VCaP (cell line): Measurements from ENCODE around the gene SH2D3A.
"Not testable (repeated sequence)": the region's sequence is repeated elsewhere in the genome, so short reads cannot be mapped to it uniquely, and the experiment has no call there.

Experiments
- H3K27ac ChIP-seq: fragments of 450-650 bp; 2 replicates; pipeline ENCODE4 v1.5.1; 2017
- CTCF ChIP-seq: fragments of 450-650 bp; conservative IDR thresholded peaks from 2 replicates; pipeline ENCODE4 v1.5.1; 2017; ENCODE audit warnings: mild to moderate bottlenecking, moderate library complexity

SH2D3A gene

GRCh38 chr19:6772866-6773322 lies 5.7 kb upstream of the SH2D3A start:
- H3K27ac ChIP-seq, result no peak overlapping the region
- TF ChIP-seq CTCF, result no peak

- no peak within 1 kb of the TSS for H3K27ac ChIP-seq
- TF ChIP-seq CTCF, result no peak
These were observed 5.0 kb upstream of the SH2D3A start, which contains the start of gene VAV1 for GRCh38 chr19:6772028-6772865. TSS of gene VAV1 (plus strand) at chr19:6772708. CDS start at chr19:6772808, 100 bp downstream.

DNA sequence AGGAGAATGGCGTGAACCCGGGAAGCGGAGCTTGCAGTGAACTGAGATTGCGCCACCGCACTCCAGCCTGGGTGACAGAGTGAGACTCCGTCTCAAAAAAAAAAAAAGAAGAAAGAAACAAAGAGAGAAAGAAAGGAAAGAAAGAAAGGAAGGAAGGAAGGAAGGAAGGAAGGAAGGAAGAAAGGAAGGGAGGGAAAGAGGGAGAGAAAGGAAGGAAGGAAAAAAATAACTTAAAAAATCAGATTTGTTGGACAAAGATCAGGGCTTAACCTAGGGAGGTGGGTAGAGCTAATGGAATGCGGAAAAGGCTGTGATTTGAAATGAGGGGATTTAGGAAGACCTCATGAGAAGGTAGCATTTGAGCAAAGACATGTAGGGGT lies 4.4 kb upstream of the SH2D3A start:
- not testable (repeated sequence) for H3K27ac ChIP-seq

DNA sequence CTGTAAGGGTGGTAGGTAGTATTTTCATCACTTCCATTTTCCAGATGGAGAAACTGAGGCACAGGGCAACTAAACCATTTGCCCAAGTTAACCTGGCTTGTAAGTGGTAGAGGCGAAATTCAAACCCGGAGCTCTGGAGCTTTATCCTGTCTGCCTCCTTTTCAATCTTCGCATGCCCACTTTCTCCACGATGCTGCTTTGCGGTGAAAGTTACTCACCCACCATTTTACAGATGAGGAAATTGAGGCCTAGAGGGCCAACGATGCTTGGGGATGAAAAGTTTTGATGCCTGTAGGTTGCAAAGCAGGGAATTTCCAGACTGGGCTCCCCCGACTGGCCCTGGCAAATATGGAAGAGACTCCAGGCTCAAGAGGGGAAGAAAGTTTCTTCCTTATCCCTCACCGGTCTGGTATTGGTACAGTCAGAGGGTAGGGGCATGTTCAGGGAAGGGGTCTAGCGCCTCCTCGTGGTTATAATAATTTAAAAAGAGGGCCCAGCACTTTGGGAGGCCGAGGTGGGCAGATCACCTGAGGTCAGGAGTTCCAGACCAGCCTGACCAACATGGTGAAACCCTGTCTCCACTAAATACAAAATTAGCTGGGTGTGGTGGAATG lies 1.9 kb upstream of the SH2D3A start:
- no peak for TF ChIP-seq CTCF
- no peak overlapping the region for H3K27ac ChIP-seq

GRCh38 chr19:6768236-6768785 lies 1.1 kb upstream of the SH2D3A start:
- no peak for TF ChIP-seq CTCF
- H3K27ac ChIP-seq, result no peak overlapping the region

- H3K27ac ChIP-seq, result peak overlapping the region; percentile 55
- TF ChIP-seq CTCF, result no peak
These were observed 216 bp downstream of the SH2D3A start for GRCh38 chr19:6767081-6767356.

- no peak for TF ChIP-seq CTCF
- peak overlapping the region; percentile 55 for H3K27ac ChIP-seq
These were observed 716 bp downstream of the SH2D3A start for GRCh38 chr19:6766357-6767080.
